GM19240 (cell line): ENCODE results near the gene DAB2IP.
"Not testable (repeated sequence)": the region's sequence is repeated elsewhere in the genome, so short reads cannot be mapped to it uniquely, and the experiment has no call there.

Source experiments
- DNase-seq: peaks from one replicate; pipeline ENCODE4 v3.0.0; 2011; ENCODE audit warnings: low spot score; ENCODE audit not compliant: insufficient read length

The DAB2IP gene

GRCh38 chr9:121788686-121789366 is 137.4 kb downstream of the DAB2IP start:
- DNase-seq = no peak

GRCh38 chr9:121790841-121791240 is 139.4 kb downstream of the DAB2IP start:
- no peak for DNase-seq

GRCh38 chr9:121792476-121792875 is 141.0 kb downstream of the DAB2IP start:
- DNase-seq = not testable (repeated sequence)

GRCh38 chr9:121794334-121794733 is 142.9 kb downstream of the DAB2IP start:
- not testable (repeated sequence) for DNase-seq

- no peak for DNase-seq
These were observed 145.6 kb downstream of the DAB2IP start for GRCh38 chr9:121797081-121797480.

GRCh38 chr9:121798941-121799340 is 147.5 kb downstream of the DAB2IP start:
- DNase-seq = no peak

- DNase-seq = no peak
These were observed 148.9 kb downstream of the DAB2IP start for GRCh38 chr9:121800376-121800775.

- DNase-seq = no peak
These were observed 150.1 kb downstream of the DAB2IP start for GRCh38 chr9:121801579-121801978.

GRCh38 chr9:121802753-121803152 is 151.3 kb downstream of the DAB2IP start:
- no peak for DNase-seq

GRCh38 chr9:121807069-121807822 is 155.8 kb downstream of the DAB2IP start:
- no peak for DNase-seq

- no peak for DNase-seq
These were observed 156.4 kb downstream of the DAB2IP start for GRCh38 chr9:121807823-121808278.

- DNase-seq = no peak
These were observed 157.3 kb downstream of the DAB2IP start for GRCh38 chr9:121808781-121809180.

GRCh38 chr9:121809356-121810050 is 158.1 kb downstream of the DAB2IP start:
- no peak for DNase-seq

GRCh38 chr9:121810489-121810888 is 159.1 kb downstream of the DAB2IP start:
- no peak for DNase-seq

GRCh38 chr9:121811140-121811539 is 159.7 kb downstream of the DAB2IP start:
- no peak for DNase-seq

- DNase-seq = no peak
These were observed 160.3 kb downstream of the DAB2IP start for GRCh38 chr9:121811751-121812150.

- DNase-seq = no peak
These were observed 160.8 kb downstream of the DAB2IP start for GRCh38 chr9:121812159-121812735.

- no peak for DNase-seq
These were observed 162.2 kb downstream of the DAB2IP start for GRCh38 chr9:121813519-121814210.

GRCh38 chr9:121814594-121814993 is 163.2 kb downstream of the DAB2IP start:
- DNase-seq = no peak

GRCh38 chr9:121815084-121815483 is 163.7 kb downstream of the DAB2IP start:
- no peak for DNase-seq
